BJ (cell line): ENCODE data around the gene TMIE. TPM values are rescaled to one million over a fixed set of nuclear protein-coding genes. Genes with fewer than 3 reads are reported as not detected.

Experiments used
- CTCF ChIA-PET: fragments of 350-600 bp; formaldehyde crosslinking; extraction: SDS; loops from one replicate; lab custom pipeline; 2021; ENCODE audit warnings: antibody characterized with exemption, inconsistent platforms; lab: Yijun Ruan, JAX
- POLR2A ChIA-PET: fragments of 300-600 bp; sonication (Branson Sonifier 250); formaldehyde crosslinking; extraction: SDS; loops from one replicate; lab custom pipeline; 2021; ENCODE audit warnings: antibody characterized with exemption; lab: Charles Lee
- DNase-seq: peaks from one replicate; pipeline ENCODE4 v3.0.0-alpha.2; 2011; ENCODE audit warnings: low read depth
- H3K27me3 ChIP-seq: 2 replicates; pipeline ENCODE4 v1.6.0; 2011; ENCODE audit warnings: low read length; ENCODE audit not compliant: control insufficient read depth, insufficient read depth
- H3K36me3 ChIP-seq: 2 replicates; pipeline ENCODE4 v1.5.1; 2011; ENCODE audit warnings: low read length; ENCODE audit not compliant: control insufficient read depth, insufficient read depth
- H3K4me3 ChIP-seq: 2 replicates; pipeline ENCODE4 v1.5.1; 2011; ENCODE audit warnings: low read depth, mild to moderate bottlenecking, control low read depth, low read length
- polyA plus RNA-seq: library from polyadenylated mRNA; depleted of rRNA; stranded (reverse); fragments of >200 nt; gene quantifications from 2 replicates; pipeline ENCODE4 v1.2.3, GENCODE V29; 2011
- TF ChIP-seq, protein P1 (sequence below): IDR thresholded peaks from 2 replicates; pipeline ENCODE4 v1.5.1; 2011; ENCODE audit warnings: low read depth, mild to moderate bottlenecking, control low read depth, inconsistent platforms, low read length, moderate library complexity; ENCODE audit not compliant: insufficient read depth

Gene TMIE
- polyA plus RNA-seq, 1 experiment = 0.27 TPM

GRCh38 chr3:46670000-46670890, 30.9 kb upstream of the TMIE start:
- Histone ChIP-seq H3K4me3 (no peak overlapping the region), H3K27me3 (no peaks in the 10 kb centered on the region), H3K36me3 (no peaks in the 10 kb centered on the region)
- TF ChIP-seq, protein P1, sequence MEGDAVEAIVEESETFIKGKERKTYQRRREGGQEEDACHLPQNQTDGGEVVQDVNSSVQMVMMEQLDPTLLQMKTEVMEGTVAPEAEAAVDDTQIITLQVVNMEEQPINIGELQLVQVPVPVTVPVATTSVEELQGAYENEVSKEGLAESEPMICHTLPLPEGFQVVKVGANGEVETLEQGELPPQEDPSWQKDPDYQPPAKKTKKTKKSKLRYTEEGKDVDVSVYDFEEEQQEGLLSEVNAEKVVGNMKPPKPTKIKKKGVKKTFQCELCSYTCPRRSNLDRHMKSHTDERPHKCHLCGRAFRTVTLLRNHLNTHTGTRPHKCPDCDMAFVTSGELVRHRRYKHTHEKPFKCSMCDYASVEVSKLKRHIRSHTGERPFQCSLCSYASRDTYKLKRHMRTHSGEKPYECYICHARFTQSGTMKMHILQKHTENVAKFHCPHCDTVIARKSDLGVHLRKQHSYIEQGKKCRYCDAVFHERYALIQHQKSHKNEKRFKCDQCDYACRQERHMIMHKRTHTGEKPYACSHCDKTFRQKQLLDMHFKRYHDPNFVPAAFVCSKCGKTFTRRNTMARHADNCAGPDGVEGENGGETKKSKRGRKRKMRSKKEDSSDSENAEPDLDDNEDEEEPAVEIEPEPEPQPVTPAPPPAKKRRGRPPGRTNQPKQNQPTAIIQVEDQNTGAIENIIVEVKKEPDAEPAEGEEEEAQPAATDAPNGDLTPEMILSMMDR = no peak
- ChIA-PET POLR2A (no interaction called here), CTCF (interaction anchor here (0.5 to 1.5 kb wide), 2 partner anchors 10 to 181 kb away, joined by 3 to 4 read pairs; no protein-coding TSS in a partner anchor)
- no peak for DNase-seq

DNA sequence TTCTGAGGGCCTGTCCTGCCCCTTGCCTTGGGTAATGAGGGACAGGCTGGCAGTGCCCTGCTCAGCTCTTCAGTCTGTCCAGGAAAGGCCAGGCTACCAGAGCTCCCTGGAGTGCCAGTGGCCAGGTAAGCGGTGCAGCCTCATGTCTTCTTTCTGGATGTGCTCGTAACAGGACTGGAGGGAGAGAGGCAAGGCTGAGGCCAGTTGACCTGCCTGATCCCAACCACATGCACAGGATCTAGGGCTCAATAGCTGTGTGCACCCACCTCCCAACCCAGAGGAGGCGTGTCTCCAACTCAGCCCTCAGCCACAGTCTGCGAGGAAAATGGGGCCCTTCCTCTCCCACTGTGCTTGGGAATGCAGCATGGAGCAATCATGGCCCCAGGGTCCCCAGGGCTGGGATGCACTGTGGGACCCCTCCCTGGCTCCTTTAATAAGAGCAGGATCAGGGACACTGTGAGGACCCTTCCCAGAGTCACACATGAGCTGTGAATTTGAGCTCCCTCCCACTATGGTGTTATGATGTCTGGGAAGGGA, 30.2 kb upstream of the TMIE start:
- Histone ChIP-seq H3K36me3 (no peaks in the 10 kb centered on the region), H3K4me3 (no peak overlapping the region), H3K27me3 (no peaks in the 10 kb centered on the region)
- TF ChIP-seq, protein P1 = no peak
- ChIA-PET POLR2A (no interaction called here), CTCF (interaction anchor here (1.5 kb wide), 1 partner anchor 182 kb away, joined by 4 read pairs; no protein-coding TSS in a partner anchor)
- DNase-seq = no peak

- H3K27me3 ChIP-seq = no peaks in the 10 kb centered on the region
- CTCF ChIA-PET = interaction anchor here (1.2 to 1.7 kb wide), 2 partner anchors 8 to 183 kb away, joined by 4 to 8 read pairs; no protein-coding TSS in a partner anchor
- H3K36me3 ChIP-seq = no peaks in the 10 kb centered on the region
- no peak for DNase-seq
- POLR2A ChIA-PET = no interaction called here
- TF ChIP-seq, protein P1 = no peak
- H3K4me3 ChIP-seq = no peak overlapping the region
These were observed 29.4 kb upstream of the TMIE start for GRCh38 chr3:46671541-46672348.

GRCh38 chr3:46672349-46672695, 28.9 kb upstream of the TMIE start:
- ChIA-PET CTCF (interaction anchor here (0.7 to 1.7 kb wide), 3 partner anchors 9 to 184 kb away, joined by 3 to 8 read pairs (median 4); no protein-coding TSS in a partner anchor), POLR2A (no interaction called here)
- TF ChIP-seq, protein P1 = no peak
- no peaks in the 10 kb centered on the region for H3K27me3 ChIP-seq
- DNase-seq = no peak
- no peak overlapping the region for H3K4me3 ChIP-seq
- H3K36me3 ChIP-seq = no peaks in the 10 kb centered on the region
